NOMO-1 treated with dmso at 0.1 percent for 144 hours (cell line): ENCODE measurements around the gene NOX4.
"Not testable (repeated sequence)": the region's sequence is repeated elsewhere in the genome, so short reads cannot be mapped to it uniquely, and the experiment has no call there.

Experiments used
- DNase-seq: peaks from one replicate; lab custom pipeline; 2025; ENCODE audit not compliant: unreplicated experiment; lab: John Stamatoyannopoulos, UW

Gene NOX4

GRCh38 chr11:89463266-89463780 is 27.9 kb downstream of the NOX4 start:
- DNase-seq, result no peak

DNA sequence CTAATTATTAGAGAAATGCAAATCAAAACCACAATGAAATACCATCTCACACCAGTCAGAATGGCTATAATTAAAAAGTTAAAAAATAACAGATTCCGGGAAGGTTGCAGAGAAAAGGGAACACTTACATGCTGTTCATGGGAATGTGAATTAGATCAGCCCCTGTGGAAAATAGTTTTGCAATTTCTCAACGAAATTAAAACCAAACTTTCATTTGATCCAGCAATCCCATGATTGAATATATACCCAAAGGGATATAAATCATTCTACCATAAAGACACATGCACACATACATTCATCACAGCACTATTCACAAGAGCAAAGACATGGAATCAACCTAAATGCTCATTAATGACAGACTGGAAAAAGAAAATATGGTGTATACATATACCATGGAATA is 32.5 kb downstream of the NOX4 start:
- no peak for DNase-seq

GRCh38 chr11:89457190-89457589 is 34.0 kb downstream of the NOX4 start:
- no peak for DNase-seq

DNA sequence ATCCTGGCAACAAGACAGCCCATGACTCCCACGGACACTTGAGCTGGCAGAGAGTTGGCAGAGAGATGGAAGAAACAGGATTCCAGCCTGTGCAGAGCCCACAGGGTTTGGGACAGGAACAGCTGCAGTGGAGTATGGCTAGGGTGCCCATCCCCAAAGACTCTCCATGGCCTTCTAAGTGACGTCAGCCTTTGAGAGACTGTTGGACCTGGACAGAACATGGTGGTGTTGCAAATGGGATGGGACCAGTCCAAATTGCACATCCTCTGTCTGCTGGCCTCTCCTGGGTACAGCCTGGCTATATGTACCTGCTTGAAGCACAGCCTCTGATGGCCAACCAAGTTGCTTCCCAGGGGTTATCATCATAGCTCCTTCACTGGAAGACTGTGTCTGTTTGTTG is 34.5 kb downstream of the NOX4 start:
- DNase-seq, result no peak

GRCh38 chr11:89452780-89453179 is 38.4 kb downstream of the NOX4 start:
- no peak for DNase-seq

DNA sequence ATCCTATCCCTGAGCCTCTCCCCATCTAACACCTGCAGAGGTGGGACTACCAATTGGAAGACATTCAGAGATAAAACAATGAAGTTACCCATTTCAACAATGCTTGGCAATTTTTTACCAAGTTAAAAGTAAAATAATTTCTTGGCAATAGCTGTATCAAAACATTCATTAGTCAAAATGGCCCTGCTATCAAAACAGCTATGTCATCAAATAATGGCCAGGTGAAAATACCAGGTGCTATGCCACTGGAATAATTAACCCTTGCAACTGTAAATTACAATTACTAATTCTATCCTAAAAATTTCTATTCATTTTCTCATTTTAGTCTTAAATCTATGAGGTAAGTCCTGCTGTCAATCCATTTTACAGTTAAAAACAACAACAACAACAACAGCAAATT is 43.3 kb downstream of the NOX4 start:
- no peak for DNase-seq

DNA sequence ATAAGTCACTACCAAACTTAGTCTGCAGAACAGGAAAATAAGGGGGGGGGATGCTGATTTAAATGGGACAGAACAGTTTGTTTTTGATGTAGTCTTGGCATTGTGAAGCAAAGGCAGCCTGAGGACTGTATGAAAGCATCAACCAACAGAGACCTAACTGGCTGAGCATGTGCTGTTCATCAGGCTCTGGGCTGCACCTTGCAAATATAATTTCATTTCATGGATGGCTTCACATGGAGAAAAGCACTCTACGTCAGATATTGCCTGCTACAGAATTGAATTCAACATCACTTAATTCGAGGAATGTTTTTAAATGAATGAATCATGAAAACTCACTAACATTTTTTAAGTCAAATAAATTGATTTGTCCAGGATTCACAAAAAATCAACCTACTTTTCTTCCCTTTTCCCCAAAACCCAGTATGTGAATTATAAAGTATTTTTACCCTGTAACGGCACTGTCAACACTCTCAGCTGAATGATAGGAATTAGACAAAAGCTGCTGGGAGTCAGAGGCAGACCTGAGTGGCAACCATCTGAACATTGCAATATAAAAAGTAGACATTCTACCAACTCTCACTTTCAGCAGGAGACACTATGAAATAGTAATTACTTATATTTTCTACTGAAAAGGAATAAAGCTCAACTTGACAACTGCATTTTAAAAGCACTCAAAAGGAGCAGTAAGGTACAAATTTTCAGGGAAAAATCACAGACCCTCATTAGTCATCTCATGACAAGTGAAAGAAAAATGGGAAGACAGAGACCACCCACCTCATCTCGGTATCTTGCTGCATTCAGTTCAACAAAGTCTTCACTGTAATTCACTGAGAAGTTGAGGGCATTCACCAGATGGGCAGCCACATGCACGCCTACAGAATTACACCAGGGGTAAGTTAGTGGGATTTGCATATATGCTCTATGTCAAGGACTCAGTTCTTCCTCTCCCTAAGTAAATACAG is 47.5 kb downstream of the NOX4 start:
- no peak for DNase-seq

DNA sequence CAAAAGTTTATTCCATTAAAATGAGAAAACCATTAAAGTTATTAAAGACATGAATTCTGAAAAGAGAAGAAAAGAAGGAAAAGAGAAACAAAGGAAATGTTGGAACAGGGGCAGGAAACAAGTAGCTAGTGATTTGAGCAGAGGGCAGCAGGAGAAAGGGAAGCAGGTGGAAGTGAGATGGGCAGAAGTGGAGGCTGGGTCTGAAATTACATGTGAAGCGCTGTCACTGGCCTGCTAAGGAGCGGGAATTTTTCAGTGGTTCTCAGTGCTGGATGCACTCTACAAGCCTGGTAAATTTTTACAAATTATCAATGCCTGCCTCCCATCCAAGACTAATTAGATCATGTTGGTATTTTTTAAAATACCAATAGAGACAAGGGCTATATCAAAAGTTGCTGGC is 48.4 kb downstream of the NOX4 start:
- no peak for DNase-seq

DNA sequence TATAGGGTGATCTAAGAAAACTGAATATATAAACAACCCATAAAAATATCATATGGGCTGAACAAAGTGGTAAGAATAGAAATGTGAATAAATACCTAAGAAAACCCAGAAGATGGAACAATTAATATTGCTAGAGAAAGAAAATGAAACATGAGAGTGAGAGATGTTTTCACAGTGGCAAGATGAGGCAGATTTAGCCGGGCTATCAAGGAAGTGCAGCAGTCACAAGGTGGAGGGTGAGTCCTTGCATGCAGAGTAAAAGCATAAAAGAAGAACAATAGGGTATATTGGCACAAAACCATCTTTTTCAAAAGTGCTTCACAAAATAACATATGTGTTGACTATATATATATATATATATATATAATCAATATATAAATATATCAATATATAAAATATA is 49.6 kb downstream of the NOX4 start:
- no peak for DNase-seq

GRCh38 chr11:89437317-89437716 is 53.9 kb downstream of the NOX4 start:
- no peak for DNase-seq

DNA sequence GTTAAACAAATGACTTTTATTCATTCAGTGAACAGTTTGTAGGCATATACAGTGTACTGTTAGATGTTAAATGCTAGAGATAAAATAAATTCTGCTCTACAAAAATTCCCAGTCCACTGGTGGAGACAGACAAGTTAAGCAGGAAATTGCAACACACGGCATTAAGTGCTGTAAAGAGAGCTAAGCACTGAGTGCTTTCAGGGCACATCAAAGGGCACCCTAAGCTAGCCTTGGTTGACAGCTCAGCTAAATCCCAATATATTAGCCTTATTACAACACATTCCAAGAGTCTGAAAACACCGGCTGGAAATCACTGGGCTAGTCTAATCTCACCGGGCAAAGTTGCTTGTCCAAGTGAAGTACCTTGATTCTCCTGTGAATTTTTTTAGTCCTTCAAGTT is 55.1 kb downstream of the NOX4 start:
- no peak for DNase-seq

DNA sequence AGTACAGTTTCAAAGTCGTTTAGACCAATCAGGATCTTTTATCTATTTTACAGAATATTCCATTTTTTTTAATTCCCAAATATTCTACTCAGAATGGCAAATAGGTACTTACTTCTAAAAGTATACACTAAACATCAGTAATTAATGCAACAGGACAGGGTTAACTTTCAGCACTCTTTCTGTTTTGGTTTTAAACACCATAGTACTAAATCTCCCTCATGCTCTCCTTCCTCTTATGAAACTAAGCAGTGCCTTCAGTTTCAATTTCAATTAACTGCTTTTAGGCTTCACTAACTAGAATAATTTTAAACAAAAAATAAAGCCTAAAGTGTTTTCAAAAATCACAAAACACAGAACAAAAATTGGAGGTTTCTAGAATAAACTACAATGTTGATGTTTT is 57.9 kb downstream of the NOX4 start:
- no peak for DNase-seq

GRCh38 chr11:89432182-89432581 is 59.0 kb downstream of the NOX4 start:
- DNase-seq, result not testable (repeated sequence)

DNA sequence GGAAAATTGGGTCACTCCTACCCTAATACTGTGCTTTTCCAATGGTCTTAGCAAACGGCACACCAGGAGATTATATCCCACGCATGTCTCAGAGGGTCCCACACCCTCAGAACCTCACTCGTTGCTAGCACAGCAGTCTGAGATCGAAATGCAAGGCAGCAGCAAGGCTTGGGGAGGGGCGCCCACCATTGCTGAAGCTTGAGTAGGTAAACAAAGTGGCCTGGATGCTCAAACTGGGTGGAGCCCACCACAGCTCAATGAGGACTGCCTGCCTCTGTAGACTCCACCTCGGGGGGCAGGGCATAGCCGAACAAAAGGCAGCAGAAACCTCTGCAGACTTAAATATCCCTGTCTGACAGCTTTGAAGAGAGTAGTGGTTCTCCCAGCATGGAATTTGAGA is 64.7 kb downstream of the NOX4 start:
- DNase-seq, result not testable (repeated sequence)

DNA sequence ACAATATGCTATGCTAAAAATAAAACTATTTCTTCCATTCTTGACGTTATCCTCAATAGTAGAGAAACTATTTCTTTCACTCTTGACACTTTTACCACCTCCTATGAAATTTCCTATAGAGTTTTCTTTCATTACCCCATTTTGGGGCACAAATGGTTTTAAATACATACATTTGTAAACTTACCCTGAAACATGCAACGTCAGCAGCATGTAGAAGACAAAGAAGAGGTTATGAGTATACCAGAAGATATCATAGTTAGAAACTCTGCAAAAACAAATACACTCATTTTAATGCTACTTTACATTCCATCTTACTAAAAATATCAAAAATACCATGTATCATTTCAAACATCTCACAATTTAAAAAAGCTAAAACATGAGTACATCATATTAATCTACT is 69.5 kb downstream of the NOX4 start:
- no peak for DNase-seq

DNA sequence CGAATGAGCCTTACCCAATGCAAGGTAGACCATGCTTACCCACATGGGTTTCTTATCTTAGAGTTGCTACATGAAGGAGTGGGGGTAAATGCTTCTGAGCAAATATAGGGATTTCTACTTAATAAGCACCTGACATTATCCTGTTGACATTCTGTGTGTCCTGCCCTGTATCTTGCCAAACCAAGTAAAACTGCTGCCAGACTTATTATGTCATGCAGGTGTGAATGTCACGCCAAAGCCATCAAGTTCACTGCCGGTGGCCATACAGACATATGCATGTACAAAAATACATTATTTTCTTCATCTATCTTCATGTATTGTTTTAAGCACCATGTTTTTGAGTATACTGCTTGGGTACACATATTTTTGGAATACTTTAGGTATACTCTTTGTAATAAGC is 70.2 kb downstream of the NOX4 start:
- no peak for DNase-seq

DNA sequence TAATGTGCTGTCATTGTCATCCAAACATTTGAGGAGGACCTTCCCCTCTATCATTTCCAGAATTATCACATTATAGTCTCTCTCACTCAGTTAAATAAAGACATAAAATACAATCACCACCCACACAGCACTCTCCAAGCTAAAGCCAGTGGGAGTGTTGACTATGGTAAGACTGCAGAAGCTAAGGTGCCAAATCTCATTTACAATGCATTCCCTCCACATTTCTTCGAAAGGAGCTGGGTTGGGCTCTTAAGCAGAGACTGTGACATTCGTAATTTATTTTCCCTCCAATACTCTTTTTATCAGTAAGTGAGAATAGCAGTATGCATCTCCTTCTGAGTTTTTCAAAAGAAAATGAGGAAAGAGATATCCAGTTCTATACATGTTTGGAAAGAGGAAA is 74.2 kb downstream of the NOX4 start:
- no peak for DNase-seq

GRCh38 chr11:89411112-89411511 is 80.1 kb downstream of the NOX4 start:
- DNase-seq, result not testable (repeated sequence)

DNA sequence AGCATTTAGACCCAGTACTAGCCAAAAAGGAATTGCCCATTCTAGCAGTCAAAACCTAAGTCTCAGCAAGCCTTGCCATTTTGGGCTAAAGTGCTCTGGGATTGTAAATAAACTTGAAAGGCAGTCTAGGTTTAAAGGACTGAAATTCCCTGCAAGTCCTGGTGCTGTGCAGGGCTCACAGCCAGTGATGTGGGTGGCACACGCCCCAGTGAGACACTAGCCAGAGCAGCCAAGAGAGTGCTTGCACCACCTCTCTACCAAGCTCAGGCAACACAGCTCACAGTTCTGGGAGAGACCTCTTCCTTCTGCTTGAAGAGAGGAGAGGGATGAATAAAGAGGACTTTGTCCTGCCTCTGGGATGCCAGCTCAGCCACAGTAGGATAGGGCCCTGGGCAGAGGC is 80.5 kb downstream of the NOX4 start:
- not testable (repeated sequence) for DNase-seq

- DNase-seq, result not testable (repeated sequence)
Measured at GRCh38 chr11:89408441-89408840, 82.7 kb downstream of the NOX4 start.

DNA sequence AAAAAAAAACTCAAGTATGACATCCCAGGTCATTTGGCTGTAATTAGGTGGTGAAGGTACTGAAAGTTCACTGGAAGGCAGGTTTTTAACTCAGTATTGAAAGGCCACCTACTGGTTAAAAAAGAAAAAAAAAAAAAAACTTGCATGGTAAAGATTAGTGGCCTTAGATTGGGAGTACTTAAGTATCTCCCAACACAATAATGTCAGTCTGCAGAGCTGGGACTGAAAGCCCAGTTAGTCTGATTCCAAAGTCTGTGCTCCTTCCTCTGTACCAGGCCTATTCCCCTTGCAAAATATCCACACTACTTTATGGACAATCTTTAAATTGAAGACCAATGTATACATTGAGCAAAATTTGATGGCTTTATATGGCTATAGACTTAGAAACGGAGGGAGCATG is 85.5 kb downstream of the NOX4 start:
- DNase-seq, result no peak

DNA sequence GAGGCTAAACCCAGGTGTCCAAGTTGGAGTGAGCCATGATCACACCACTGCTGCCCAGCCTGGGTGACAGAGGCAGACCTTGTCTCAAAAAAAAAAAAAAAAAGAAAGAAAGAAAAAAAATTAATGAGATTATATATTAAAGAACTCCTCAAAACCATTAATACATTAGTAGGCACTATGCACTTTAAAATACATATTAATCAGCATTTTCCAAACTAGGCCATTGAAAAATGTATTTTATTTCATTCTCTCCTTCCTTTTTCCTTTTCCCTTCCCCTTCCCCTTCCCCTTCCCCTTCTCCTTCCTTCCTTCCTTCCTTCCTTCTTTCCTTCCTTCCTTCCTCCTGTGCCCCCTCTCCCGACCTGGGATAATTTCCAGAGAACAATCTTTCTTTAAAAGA is 99.5 kb downstream of the NOX4 start:
- DNase-seq, result not testable (repeated sequence)

GRCh38 chr11:89387501-89387900 is 103.7 kb downstream of the NOX4 start:
- DNase-seq, result not testable (repeated sequence)
